ENCODE results near the gene CASP9. TPM values are rescaled to one million over a fixed set of nuclear protein-coding genes. Genes with fewer than 3 reads are reported as not detected.
"Not testable (repeated sequence)": the region's sequence is repeated elsewhere in the genome, so short reads cannot be mapped to it uniquely, and the experiment has no call there.

Gene CASP9
- total RNA-seq, 6 experiments from 2014 or later = 2.3 to 9.0 (median 8.2) TPM

DNA sequence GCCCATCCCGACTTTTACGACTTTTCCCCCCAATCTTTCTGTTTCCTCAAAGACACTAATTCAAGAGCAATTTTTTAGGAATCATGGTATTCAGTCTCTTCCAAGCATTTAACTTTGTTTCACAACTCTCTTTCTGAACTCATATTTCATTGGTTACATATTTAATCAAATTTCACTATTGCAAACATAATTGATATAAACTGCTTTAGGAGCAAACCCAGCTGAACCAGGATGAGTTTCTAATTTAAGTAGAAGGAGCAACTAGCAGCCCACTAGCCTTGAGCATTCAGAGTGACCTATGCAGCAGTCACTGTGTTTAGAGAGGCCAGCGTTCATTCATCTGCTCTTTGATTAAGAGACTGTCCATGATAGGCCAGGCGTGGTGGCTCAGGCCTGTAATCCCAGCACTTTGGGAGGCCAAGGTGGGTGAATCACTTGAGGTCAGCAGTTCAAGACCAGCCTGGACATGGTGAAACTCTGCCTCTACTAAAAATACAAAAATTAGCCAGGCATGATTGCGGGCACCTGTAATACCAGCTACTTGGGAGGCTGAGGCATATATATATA, 46.3 kb downstream of the CASP9 start:
- TF ChIP-seq, protein P1, sequence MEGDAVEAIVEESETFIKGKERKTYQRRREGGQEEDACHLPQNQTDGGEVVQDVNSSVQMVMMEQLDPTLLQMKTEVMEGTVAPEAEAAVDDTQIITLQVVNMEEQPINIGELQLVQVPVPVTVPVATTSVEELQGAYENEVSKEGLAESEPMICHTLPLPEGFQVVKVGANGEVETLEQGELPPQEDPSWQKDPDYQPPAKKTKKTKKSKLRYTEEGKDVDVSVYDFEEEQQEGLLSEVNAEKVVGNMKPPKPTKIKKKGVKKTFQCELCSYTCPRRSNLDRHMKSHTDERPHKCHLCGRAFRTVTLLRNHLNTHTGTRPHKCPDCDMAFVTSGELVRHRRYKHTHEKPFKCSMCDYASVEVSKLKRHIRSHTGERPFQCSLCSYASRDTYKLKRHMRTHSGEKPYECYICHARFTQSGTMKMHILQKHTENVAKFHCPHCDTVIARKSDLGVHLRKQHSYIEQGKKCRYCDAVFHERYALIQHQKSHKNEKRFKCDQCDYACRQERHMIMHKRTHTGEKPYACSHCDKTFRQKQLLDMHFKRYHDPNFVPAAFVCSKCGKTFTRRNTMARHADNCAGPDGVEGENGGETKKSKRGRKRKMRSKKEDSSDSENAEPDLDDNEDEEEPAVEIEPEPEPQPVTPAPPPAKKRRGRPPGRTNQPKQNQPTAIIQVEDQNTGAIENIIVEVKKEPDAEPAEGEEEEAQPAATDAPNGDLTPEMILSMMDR (IDR thresholded peaks at IDR 0.05) = no peak
- no peak for TF ChIP-seq POLR2A (IDR thresholded peaks at IDR 0.05)
- Histone ChIP-seq H3K4me3 (no peak overlapping the region), H3K27ac (no peak overlapping the region), H3K4me1 (no peaks in the 10 kb centered on the region), H3K9me3 (no peaks in the 10 kb centered on the region), H3K27me3 (no peaks in the 10 kb centered on the region), H3K36me3 (no peaks in the 10 kb centered on the region)
- intact Hi-C loops (cut with DNase I) = no loop called here
- 93% methylated on average over 5 of the region's 5 CpGs for WGBS (ENCODE audit: insufficient coverage, low coverage, low lambda C conversion rate, missing lambda C conversion rate)
- ATAC-seq = no peak
- DNase-seq = no peak

DNA sequence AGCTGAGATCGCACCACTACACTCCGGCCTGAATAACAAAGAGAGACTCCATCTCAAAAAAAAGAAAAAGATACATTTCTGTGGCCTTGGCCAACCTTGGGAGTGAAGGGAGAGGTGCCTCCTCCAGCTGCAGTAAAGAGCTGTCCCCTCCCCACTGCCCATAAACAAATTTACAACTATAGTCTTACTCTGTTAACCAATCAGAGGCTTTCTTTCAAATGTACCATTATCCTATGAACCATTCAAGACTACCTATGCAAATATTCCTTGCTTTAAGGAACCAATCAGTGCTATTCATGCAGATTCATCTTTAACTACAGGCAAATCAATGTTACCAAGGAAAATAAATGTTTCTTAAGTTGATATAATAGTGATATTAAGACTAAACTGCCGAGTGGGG, 47.1 kb downstream of the CASP9 start:
- Histone ChIP-seq H3K27ac (no peak overlapping the region), H3K4me3 (no peak overlapping the region), H3K9me3 (no peaks in the 10 kb centered on the region), H3K27me3 (no peaks in the 10 kb centered on the region), H3K36me3 (no peaks in the 10 kb centered on the region), H3K4me1 (no peaks in the 10 kb centered on the region)
- ATAC-seq = no peak
- TF ChIP-seq, protein P1 (IDR thresholded peaks at IDR 0.05) = no peak
- no peak for TF ChIP-seq POLR2A (IDR thresholded peaks at IDR 0.05)
- 75% methylated on average over 2 of the region's 3 CpGs for WGBS (ENCODE audit: insufficient coverage, low coverage, low lambda C conversion rate, missing lambda C conversion rate)
- intact Hi-C loops (cut with DNase I) = no loop called here
- no peak for DNase-seq

DNA sequence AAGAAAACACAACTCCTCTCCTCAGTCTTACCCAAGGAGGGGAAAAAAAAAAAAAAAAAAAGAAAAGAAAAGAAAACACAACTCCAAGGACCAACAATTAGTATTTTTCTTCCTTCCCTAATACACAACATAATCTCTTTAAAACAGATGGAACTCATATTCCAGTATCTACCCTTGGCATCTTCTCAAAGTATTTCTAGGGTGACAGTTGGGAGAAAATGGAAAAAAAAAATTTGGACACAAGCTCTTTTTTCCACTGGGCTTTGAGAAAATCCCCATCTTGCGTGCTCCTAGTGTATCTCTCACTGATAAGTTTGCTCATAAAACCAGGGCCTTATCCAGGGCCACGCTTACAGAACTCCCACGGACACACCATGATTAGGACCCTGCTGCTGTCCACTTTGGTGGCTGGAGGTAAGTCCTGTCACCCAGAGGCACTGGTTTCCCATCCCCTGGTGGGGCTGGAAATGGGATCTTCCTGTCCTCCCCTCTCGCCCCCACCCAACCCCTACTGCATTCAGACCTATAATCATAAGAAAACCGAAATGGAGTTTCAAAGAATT, 48.2 kb downstream of the CASP9 start, which contains the start of gene CELA2B:
CELA2B (plus strand) TSS at position 353 of the 563 bp plus-strand sequence; CDS start at position 375, 22 bp downstream.
- ATAC-seq (no peak), DNase-seq (no peak)
- intact Hi-C loops (cut with DNase I) = no loop called here
- no peaks in the 10 kb centered on the region for H3K4me1 ChIP-seq
- no peaks in the 10 kb centered on the region for H3K36me3 ChIP-seq
- H3K4me3 ChIP-seq = no peak within 1 kb of the TSS
- H3K9me3 ChIP-seq = no peaks in the 10 kb centered on the region
- no peaks in the 10 kb centered on the region for H3K27me3 ChIP-seq
- no peak within 1 kb of the TSS for H3K27ac ChIP-seq
- WGBS (ENCODE audit: insufficient coverage, low coverage, low lambda C conversion rate, missing lambda C conversion rate) = 78% methylated on average over 3 of the region's 5 CpGs
- TF ChIP-seq POLR2A (IDR thresholded peaks at IDR 0.05) = no peak
- TF ChIP-seq, protein P1 (IDR thresholded peaks at IDR 0.05) = no peak

DNA sequence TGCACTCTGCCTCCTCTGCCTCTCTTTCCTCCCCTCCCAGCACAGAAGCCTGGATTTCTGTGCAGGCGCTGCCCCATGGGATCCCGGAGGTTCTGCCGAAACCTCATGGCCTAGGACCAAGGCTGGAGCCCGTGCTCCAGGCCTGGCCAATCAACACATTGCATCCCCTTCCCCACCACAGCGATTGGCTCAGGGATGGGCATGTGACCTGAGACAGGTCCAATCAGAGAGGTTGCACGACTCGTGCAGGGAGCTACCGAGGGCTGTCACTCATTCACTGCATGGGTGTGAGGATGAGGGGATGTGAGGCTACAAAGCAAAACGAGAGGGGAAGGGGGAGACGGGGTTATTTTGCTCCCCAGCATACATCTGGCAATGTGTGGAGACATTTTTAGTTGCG, 51.4 kb downstream of the CASP9 start:
- Histone ChIP-seq H3K9me3 (no peaks in the 10 kb centered on the region), H3K4me1 (no peaks in the 10 kb centered on the region), H3K27me3 (no peaks in the 10 kb centered on the region), H3K36me3 (no peaks in the 10 kb centered on the region), H3K27ac (no peak overlapping the region), H3K4me3 (no peak overlapping the region)
- DNase-seq (no peak), ATAC-seq (no peak)
- TF ChIP-seq, protein P1 (IDR thresholded peaks at IDR 0.05) = no peak
- TF ChIP-seq POLR2A (IDR thresholded peaks at IDR 0.05) = no peak
- intact Hi-C loops (cut with DNase I) = no loop called here
- 66% methylated on average over 6 of the region's 11 CpGs for WGBS (ENCODE audit: insufficient coverage, low coverage, low lambda C conversion rate, missing lambda C conversion rate)

DNA sequence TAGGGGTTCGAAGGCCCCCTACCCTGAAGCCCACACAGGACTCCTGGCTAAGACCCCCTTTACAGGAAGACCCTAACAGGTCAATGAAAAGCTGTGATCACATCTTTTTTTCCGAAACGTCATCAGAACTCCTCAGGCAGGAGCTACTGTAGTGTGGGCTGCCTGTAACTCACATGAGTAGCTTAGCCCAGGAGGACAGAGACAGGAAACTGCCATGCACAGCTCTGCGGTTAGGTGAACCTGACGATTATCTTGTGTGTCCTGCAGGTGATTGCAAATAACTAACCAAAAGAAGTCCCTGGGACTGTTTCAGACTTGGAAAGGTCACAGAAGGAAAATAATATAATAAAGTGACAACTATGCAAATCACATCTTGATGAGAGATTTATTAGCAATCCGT, 52.3 kb downstream of the CASP9 start:
- ATAC-seq; H3K9me3 ChIP-seq; H3K27me3 ChIP-seq; intact Hi-C loops (cut with DNase I); DNase-seq; H3K4me3 ChIP-seq; H3K27ac ChIP-seq; H3K36me3 ChIP-seq; H3K4me1 ChIP-seq: not testable (repeated sequence)
- 60% methylated on average over 5 of the region's 6 CpGs for WGBS (ENCODE audit: insufficient coverage, low coverage, low lambda C conversion rate, missing lambda C conversion rate)

DNA sequence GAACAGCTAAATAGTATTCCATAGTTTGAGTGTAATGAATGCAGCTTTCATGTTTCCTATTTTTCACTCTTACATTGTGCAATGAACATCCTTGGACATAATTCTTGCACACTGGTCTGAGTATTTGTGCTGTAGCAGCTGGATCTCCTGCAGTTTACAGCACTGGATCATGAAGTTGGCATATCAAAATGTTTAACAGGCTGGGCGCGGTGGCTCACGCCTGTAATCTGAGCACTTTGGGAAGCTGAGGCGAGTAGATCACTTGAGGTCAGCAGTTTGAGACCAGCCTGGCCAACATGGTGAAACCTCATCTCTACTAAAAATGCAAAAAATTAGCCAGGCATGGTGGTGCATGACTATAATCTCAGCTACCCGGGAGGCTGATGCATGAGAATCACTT, 52.9 kb downstream of the CASP9 start:
- H3K27me3 ChIP-seq; H3K9me3 ChIP-seq; intact Hi-C loops (cut with DNase I); DNase-seq; H3K4me1 ChIP-seq; H3K27ac ChIP-seq; H3K4me3 ChIP-seq; H3K36me3 ChIP-seq; ATAC-seq: not testable (repeated sequence)
- 89% methylated on average over 5 of the region's 5 CpGs for WGBS (ENCODE audit: insufficient coverage, low coverage, low lambda C conversion rate, missing lambda C conversion rate)

DNA sequence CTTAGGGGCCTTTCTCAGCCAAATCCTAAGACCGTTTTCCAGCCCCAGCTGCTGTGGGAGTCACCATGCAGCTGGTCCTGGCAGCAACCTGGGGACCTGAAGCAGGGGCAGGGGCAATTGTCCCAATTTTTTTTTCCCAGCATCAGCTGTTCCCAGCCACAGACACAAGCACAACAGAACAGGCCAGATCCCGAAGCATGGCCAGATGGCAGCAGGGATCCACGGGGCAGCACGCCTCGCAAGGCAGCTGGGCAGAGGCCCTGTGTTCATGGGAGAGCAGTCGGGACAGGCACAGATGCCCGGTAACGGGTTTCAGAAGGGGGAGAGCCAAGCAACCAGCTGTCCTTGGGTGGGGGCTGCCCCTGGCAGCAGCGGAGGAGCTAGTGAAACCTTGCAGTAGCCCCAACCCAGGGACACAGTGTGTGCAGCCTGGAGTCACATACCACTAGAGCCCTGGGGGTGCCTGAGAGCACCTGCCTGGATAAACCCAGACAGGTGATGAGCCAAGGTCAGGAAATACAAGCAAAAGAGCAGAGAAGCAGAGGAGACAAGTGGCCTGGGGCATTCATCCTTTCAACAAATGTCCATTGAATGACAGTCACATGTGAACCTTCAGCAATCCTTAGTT, 54.1 kb downstream of the CASP9 start:
- H3K27me3 ChIP-seq; H3K9me3 ChIP-seq; H3K27ac ChIP-seq; intact Hi-C loops (cut with DNase I); H3K36me3 ChIP-seq; DNase-seq; H3K4me1 ChIP-seq; H3K4me3 ChIP-seq; ATAC-seq: not testable (repeated sequence)
- WGBS (ENCODE audit: insufficient coverage, low coverage, low lambda C conversion rate, missing lambda C conversion rate) = 86% methylated on average over 4 of the region's 9 CpGs
